ENCODE data around the gene CMSS1.

DNA sequence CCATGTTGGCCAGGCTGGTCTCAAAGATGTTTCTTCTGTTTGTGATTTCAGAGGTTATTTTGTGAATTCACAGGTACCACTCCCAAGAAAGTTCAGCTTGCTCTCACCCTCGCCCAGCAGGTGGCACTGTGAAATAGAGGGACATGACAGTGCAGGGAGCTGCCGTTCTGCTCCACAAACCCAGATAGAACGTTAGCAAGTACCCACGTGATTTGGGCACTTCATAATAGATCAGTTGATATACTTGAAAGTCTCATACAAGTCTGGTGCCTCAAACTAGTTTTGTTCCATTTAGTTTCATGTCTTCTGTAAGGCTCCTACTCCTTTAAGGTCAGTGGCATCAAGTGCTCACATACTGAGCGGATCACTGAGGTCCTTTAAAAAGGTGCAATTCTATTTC is 251.2 kb downstream of the CMSS1 start:
- no peak for TF ChIP-seq ZFP3 (CRISPR knock-in tag; IDR thresholded peaks at IDR 0.05)
- no peak for TF ChIP-seq CSRNP3 (CRISPR knock-in tag; IDR thresholded peaks at IDR 0.05)
- TF ChIP-seq ISL1 (CRISPR knock-in tag; IDR thresholded peaks at IDR 0.05), result no peak
- TF ChIP-seq PATZ1 (CRISPR knock-in tag; IDR thresholded peaks at IDR 0.05; ENCODE audit: borderline replicate concordance), result no peak
- TF ChIP-seq SNAI2 (CRISPR knock-in tag; IDR thresholded peaks at IDR 0.05), result no peak
- no peak for TF ChIP-seq ZFP30 (CRISPR knock-in tag; IDR thresholded peaks at IDR 0.05)
- TF ChIP-seq OSR1 (CRISPR knock-in tag; IDR thresholded peaks at IDR 0.05), result no peak
- no peak for TF ChIP-seq ARNTL (CRISPR knock-in tag; IDR thresholded peaks at IDR 0.05; ENCODE audit: borderline replicate concordance, low read depth)
- TF ChIP-seq, protein P1, sequence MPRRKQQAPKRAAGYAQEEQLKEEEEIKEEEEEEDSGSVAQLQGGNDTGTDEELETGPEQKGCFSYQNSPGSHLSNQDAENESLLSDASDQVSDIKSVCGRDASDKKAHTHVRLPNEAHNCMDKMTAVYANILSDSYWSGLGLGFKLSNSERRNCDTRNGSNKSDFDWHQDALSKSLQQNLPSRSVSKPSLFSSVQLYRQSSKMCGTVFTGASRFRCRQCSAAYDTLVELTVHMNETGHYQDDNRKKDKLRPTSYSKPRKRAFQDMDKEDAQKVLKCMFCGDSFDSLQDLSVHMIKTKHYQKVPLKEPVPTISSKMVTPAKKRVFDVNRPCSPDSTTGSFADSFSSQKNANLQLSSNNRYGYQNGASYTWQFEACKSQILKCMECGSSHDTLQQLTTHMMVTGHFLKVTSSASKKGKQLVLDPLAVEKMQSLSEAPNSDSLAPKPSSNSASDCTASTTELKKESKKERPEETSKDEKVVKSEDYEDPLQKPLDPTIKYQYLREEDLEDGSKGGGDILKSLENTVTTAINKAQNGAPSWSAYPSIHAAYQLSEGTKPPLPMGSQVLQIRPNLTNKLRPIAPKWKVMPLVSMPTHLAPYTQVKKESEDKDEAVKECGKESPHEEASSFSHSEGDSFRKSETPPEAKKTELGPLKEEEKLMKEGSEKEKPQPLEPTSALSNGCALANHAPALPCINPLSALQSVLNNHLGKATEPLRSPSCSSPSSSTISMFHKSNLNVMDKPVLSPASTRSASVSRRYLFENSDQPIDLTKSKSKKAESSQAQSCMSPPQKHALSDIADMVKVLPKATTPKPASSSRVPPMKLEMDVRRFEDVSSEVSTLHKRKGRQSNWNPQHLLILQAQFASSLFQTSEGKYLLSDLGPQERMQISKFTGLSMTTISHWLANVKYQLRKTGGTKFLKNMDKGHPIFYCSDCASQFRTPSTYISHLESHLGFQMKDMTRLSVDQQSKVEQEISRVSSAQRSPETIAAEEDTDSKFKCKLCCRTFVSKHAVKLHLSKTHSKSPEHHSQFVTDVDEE (CRISPR knock-in tag; IDR thresholded peaks at IDR 0.05), result no peak
- TF ChIP-seq ZNF8 (CRISPR knock-in tag; IDR thresholded peaks at IDR 0.05), result no peak
- TF ChIP-seq GLIS3 (CRISPR knock-in tag; IDR thresholded peaks at IDR 0.05), result no peak
- no peak for TF ChIP-seq ZC3H10 (CRISPR knock-in tag; IDR thresholded peaks at IDR 0.05)
- no peak for TF ChIP-seq TCF4 (CRISPR knock-in tag; IDR thresholded peaks at IDR 0.05; ENCODE audit: borderline replicate concordance)
- TF ChIP-seq BACH2 (CRISPR knock-in tag; IDR thresholded peaks at IDR 0.05; ENCODE audit: borderline replicate concordance), result no peak

Measured in SK-N-SH treated with all-trans-retinoic acid at 6 μM for 48 hours (cell line).